ENCODE results near the gene KLHL20.

GRCh38 chr1:173771560-173771959 lies 56.8 kb downstream of the KLHL20 start:
- no peak for TF ChIP-seq HDAC2 (IDR thresholded peaks at IDR 0.05; ENCODE audit: borderline replicate concordance in 1 of 2, low read depth in 2 of 2, low read length in 2 of 2)
- TF ChIP-seq POLR2A (IDR thresholded peaks at IDR 0.05; ENCODE audit: control extremely low read depth in 1 of 2, low read depth in 2 of 2, low read length in 2 of 2) = no peak
- no peak for TF ChIP-seq CTCF (IDR thresholded peaks at IDR 0.05; ENCODE audit: control extremely low read depth in 1 of 3, insufficient read depth in 1 of 3, low read depth in 1 of 3, low read length in 3 of 3)
- no peak for TF ChIP-seq CHD2 (IDR thresholded peaks at IDR 0.05; ENCODE audit: low read length)
- no peak for TF ChIP-seq EZH2 (IDR thresholded peaks at IDR 0.05; ENCODE audit: low read depth, low read length, severe bottlenecking)
- TF ChIP-seq POLR2AphosphoS5 (IDR thresholded peaks at IDR 0.05; ENCODE audit: low read depth, low read length) = no peak
- TF ChIP-seq EP300 (IDR thresholded peaks at IDR 0.05; ENCODE audit: borderline replicate concordance in 1 of 2, low read depth in 2 of 2, low read length in 2 of 2) = no peak
- no peak for TF ChIP-seq MAX (IDR thresholded peaks at IDR 0.05)
- no peak for TF ChIP-seq TAF1 (IDR thresholded peaks at IDR 0.05; ENCODE audit: low read depth, low read length)
- TF ChIP-seq CEBPB (IDR thresholded peaks at IDR 0.05; ENCODE audit: low read depth, low read length) = no peak

Data from H1 (cell line).